HG03354 (cell line): ENCODE results near the gene PRKCA.
"Not testable (repeated sequence)": the region's sequence is repeated elsewhere in the genome, so short reads cannot be mapped to it uniquely, and the experiment has no call there.

ENCODE experiments used
- ATAC-seq: cut with Tn5 transposase; IDR thresholded peaks from one replicate; pipeline ENCODE4 v1.9.1; 2021; ENCODE audit warnings: mild to moderate bottlenecking; ENCODE audit not compliant: unreplicated experiment, poor library complexity, severe bottlenecking

PRKCA gene

DNA sequence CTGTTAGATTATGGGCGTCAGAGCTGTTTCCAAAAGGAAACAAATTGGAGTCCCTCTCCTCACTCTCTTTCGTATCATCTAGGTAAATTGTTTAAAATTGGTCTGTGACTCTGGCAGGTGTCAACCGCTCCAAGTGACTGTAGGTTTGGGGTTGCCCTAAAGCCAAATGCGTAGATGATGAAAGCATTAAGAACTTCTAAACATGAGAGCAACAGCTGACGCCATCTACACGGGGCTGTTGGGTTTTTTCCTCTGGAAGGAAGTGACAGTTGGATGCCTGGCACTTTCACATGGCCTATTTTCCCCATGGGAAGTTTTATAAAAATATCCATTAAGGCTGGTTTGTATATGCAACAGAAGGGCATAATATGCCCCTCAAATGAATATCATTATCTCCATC, 316.8 kb downstream of the PRKCA start:
- ATAC-seq: no peak

DNA sequence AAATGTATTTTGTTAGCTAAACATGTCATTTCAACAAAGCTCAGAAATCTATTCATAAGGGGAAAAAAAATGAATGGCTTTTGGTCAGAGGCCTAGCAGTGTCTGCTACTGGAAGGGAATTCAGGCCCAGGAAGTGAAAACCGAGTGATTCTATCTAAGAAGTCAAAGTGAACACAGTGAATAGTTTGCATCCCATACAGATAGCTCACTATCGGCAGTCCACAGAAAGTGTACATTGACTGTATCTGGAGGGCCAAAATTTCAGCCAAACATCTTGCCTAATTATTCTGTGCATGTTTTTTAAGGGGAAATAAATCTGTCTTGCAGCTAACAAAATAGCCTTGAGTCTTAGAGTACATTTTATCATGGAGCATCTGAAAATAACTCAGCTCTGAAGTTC, 318.1 kb downstream of the PRKCA start:
- ATAC-seq: no peak

DNA sequence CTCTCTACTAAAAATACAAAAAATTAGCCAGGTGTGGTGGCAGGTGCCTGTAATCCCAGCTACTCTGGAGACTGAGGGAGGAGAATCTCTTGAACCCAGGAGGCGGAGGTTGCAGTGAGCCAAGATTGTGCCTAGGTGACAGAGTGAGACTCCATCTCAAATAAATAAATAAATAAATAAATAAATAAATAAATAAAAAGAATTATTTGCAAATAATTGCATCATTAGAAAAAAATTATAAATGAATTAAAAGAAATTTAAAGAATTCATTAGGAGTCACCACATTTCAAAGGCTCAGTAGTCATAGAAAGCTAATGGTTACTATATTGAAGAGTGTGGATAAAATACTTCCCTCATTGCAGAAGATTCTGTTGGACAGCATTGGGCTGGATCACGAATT, 322.2 kb downstream of the PRKCA start:
- ATAC-seq: not testable (repeated sequence)

DNA sequence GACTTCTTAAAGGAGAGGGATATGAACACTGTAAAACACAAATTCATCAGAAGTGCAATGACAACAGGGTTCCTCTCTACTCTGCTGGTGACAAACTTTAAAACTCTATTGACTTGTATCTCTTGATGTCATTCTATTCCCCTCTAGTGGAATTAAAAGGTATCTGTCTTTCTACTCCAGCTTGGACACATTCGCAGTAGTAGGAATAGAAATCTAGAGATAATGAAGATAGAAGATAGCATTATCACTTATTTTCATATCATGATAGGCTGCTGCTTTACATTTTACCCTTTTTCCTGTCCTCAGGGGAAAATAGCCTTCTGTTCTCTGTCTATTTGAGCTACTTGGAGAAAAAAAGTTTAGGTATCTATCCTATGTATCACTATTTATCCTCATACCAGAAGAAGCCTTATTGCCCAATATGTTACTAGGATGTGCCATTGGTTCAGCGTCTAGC, 322.9 kb downstream of the PRKCA start:
- no peak for ATAC-seq

DNA sequence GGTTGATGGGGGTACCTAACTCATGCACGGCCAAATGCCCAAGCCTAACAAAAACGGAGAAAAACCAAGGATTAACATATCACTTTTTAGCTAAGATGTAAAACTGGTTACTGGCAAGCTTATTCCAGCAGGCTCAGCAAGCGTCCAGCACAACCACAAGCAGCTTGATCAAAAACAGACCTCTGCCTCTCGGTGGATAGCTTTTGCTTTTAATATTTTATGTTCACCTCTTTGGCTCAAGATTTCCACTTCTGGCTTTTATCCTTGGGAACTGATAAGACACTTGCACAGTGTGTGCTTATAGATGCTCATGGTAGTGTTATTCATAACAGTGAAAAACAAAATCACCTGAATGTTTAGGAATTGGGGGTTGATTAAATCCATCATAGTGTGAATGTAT, 325.6 kb downstream of the PRKCA start:
- no peak for ATAC-seq

DNA sequence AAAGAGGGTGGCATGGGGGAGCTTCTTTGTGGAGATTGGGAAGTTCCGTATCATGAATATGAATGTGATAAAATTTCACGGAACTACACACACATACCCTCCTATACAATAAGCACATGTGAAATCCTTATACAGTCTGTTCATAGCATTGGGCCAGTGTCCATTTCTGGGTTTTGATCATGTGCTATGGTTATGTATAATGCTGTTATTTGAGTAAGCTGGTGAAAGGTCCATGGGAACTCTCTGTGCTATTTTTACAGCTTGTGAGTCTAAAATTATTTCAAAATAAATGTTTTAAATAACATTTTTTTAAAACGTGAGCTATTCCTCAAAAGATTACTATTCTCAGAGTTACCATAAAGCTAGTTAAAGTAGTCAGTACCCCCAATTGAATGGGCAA, 327.3 kb downstream of the PRKCA start:
- ATAC-seq: no peak

DNA sequence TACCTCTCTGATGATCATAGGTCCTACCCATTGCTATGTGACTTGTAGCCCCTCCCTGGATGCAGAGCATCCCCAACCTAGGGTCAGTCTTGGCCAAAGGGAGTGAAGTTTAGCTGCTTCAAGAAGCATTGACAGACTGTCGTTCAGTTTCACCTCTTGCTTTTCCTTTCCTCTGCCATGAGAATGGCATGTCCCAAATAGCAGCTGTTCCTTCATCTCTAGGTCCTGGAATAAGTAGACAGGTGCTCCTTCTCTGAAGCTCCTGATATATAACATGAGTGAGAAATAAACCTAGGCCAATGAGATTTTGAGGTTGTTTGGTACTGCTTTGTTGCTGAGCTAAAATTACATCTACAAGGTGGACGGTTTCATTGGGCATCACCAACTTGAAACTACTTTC, 328.0 kb downstream of the PRKCA start:
- no peak for ATAC-seq

DNA sequence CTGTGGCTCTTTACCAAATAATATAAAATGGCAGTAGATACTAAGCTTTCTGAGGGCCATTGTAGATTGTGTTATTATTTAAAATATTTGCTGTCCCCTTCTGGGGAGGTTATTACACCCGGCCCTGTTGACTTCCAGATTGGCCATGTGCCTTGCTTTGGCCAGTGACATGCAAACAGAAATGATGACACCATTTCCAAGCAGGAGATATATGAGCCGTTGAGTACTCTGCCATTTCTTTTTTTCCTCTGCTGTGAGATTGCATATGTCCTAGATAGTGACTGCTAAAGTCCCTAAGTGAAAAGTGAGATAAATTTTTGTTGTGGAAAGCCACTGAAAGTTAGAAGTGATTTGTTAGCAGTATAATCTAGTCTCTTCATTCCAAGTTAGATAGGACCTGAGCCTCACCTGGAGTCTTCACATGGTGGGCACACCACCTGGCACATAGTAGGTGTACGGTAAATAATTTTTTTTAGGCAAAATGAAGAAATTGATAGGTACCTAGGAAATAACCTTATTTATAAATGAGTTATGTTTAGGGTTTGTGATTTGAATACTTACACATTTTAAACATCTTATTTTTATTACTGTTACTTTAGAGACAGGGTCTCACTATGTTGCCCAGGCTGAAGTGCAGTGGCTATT, 328.5 kb downstream of the PRKCA start:
- no peak for ATAC-seq

DNA sequence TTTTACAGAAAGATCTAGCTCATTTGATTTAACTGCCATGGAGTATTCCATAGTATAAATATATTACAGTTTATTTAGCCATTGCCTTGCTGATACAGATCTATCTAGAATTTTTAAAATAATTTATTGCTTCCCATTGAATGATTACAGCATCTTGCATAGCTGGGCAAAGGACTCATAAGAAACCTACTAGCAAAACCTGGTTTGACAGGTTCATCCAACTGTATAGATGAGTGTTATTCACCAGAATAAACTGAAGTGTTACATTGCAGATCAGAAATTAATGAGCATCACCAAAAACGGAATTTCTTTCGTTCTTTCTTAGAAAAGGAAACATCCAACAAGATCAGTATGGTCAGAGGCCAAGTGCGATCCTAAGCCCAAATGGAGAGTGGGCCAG, 330.3 kb downstream of the PRKCA start:
- ATAC-seq: no peak

DNA sequence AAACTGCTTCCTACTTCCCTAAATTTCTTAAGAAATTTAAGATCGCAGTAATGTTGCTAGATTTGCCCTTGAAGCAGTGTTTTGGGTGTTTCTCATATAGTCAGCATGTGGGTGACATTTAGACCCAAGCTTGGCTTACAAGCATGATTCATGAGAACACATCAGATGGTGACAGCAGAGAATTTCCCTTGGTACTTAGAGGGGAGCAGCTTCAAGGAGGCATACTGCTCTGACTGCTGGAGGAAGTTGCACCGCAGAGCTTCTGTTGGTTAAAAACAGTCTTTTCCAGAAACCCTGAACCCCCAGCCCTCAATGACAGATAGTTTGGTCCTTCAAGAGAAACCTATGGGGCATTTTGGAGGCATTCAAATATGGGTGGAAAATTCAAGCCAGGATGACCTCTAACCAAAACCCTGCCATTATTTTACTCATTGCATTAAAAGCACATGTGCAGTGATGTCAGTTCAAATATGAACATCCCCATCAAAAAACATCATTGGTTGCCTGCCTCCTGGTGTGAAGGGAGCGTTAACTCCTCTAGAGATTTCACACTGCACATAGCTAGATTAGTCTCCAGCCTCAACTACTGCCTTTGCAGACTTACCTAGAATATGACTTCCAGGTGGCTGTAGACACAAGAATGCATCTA, 331.0 kb downstream of the PRKCA start:
- no peak for ATAC-seq

DNA sequence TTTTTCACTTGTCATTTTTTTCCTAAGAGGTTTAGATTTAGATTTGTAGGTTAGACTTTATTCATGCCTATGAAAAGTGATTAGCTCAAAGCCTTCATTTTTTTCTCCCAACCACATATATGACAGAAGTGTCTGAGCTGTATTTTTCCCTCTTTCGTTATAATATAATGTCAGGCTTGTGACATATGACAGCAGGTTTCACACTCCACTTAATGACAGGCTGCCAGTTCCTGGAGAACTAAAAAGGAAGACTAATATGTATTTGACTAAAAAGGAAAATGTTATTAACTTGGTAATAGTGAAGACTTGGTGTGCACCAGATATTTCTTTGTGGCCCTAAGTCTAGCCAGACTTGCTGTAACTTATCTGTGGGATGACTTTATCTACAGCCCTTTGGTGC, 331.8 kb downstream of the PRKCA start:
- no peak for ATAC-seq

DNA sequence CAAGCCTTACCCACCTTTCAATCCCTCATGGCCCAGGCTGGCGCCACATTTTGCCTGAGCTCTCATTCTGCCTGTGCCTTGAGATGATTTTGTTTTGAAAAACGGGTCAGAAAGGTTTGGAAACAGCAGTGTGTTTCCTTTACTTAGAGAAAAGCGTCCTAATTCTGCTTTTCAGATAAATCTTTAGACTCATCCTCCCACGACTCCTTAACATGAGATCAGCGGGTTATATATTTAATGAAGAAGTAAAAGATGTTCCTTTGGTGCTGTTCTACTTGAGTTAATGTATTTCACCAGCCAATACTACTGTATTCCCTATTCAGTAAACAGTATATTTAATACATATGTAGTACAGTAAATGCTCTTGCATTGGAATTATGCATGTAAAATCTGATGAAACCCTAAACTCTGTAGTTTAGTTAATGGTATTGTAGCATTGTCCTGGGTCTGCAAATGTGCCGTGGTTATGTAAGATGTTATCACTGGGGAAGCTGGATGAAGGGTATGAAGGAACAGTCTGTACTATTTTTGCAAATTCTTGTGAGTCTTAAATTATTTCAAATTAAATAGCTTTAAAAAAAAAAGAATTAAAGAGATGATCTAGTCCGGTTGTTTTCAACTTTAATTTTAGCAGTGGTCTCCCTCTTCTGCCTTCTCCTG, 333.1 kb downstream of the PRKCA start:
- no peak for ATAC-seq

DNA sequence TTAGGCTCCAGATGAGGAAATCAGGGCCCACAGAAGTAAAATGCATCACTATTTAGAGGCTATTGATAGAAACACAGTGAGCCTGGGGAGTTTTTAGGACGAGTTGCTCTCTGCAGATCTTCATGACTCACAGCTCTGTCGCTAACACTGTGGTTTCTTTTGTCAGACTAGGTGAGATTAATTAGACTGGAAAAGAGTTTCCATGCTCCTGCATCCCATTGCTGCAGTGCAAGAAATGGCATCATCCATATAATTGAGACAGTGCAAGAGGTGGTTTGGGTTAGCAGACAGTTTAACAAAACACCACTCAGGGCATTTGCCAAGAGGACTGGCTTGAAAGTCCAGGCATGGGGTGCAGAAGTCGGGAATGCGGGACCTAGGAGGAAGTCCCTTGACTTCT, 333.7 kb downstream of the PRKCA start:
- ATAC-seq: no peak

DNA sequence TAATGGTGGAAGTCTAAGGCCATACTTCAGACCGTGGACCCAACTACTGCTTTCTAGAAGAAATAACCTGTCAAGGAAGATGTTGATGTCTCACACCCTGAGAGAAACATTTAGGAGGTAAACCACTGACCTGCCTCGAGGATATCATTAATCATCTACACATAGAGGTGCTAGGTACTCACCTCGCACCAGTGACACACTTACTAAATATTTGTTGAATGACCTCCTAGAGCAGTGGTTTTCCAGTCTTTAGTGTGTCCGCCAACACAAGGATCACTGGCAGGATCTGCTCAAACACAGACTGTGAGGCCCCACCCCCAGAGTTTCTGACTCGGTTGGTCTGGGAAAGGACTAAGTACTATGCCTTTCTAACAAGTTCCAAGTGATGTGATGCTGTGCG, 335.1 kb downstream of the PRKCA start:
- ATAC-seq: no peak

DNA sequence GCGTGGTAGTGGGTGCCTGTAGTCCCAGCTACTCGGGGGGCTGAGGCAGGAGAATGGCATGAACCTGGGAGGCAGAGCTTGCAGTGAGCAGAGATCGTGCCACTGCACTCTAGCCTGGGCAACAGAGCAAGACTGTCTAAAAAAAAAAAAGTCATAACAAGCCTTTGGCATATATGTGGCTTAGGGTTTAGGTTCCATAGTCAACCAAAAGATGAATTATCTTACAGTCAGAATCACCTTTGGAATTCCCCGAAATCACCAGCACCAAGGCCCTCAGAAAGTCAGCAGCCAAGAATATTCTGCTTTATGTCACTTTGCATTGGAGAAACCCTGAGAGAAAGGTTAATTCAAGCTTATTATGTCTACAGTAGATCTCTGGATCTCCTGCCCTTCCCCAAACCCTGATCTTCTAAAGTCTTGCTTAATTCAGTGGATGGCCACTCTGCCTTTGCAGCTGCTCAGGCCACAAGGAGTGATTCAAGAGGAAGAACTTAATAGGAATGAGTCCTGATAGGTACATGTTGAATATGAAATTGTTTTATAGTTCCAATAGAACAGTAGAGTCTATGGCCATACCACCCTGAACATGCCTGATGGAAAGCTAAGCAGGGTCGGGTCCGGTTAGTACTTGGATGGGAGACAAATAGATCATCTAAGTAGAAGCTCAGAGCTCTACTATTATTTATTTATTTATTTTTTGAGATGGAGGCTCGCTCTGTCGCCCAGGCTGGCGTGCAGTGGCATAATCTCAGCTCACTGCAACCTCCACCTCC, 336.5 kb downstream of the PRKCA start:
- ATAC-seq: no peak

DNA sequence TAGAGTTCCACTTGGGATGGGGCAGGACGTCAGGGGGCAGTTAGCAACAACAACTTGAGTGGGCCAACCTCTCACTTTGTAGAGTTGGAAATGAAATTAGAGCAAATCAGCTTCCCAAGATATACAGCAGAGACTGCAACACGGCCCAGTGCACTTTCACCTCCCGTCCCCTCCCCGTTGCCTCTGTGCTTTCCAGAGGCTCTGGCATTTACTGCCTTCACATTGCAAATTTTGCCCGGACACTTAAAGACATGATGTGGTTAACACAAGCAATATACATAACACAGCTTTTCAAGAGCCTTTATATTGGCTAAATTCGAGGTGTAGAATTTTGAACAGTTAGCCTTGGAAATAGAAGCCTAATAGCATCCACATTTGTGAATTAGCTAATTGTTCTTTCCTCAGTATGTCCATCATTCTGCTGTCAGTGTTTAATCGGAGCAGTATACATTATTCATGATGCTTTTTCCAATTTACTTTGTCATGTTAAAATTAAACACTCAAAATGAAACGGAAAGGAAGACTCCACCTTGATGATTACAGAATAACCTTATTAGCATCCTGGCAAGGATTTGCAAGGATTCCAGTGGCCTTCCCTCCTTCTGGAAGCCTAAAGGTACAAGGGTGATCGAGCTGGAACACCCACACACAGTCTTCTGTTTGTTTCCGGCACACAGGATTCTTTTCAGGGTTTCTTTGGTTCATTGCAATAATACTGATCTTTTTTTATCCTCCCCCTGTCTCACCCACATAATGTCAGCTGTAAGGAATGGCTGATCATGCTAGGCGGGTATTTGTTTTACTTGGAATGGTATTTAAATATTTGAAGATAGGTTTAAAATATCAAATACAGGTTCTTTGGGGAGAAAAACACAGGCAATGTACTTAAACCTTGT, 341.6 kb downstream of the PRKCA start:
- no peak for ATAC-seq

DNA sequence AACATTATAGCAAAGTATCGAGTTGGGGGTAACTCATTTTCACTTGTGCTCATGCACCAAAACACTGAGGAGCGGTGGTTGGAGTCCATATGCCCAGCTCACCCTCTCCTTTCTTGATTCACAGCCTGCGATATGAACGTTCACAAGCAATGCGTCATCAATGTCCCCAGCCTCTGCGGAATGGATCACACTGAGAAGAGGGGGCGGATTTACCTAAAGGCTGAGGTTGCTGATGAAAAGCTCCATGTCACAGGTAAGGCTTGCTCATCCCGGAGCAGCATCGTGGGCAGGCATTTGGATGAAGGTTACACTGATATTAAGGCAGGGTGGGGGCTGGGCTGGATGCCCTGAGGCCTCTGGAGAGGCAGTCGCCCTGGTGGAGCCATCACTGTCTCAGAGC, 342.8 kb downstream of the PRKCA start:
- no peak for ATAC-seq

DNA sequence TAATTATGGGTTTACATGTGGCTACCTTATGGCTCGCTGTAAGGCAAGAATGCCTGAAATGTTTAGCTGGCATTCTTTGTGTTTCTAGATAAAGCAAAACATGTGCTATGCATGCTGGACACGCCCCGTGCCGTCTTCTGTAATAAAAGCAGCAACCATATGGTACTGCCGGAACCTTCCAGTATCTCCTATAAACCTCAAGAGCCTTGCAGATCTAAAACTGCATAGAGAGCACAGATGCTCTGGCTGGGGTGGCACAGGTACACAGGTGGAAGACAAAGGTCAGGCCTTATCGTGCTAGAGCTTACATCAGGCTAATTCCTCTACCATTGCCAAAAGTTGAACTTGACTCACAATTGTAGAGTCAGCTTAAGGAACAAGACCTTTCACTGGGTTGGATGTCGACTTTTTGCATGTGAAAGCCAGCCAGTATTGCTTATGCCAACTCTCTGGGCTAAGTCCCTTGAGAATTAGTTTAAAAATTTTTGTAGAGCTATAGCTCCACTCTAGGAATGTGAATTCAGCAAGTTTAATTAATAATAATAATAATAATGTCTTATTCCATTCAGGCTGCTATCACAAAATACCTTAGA, 345.1 kb downstream of the PRKCA start:
- no peak for ATAC-seq

DNA sequence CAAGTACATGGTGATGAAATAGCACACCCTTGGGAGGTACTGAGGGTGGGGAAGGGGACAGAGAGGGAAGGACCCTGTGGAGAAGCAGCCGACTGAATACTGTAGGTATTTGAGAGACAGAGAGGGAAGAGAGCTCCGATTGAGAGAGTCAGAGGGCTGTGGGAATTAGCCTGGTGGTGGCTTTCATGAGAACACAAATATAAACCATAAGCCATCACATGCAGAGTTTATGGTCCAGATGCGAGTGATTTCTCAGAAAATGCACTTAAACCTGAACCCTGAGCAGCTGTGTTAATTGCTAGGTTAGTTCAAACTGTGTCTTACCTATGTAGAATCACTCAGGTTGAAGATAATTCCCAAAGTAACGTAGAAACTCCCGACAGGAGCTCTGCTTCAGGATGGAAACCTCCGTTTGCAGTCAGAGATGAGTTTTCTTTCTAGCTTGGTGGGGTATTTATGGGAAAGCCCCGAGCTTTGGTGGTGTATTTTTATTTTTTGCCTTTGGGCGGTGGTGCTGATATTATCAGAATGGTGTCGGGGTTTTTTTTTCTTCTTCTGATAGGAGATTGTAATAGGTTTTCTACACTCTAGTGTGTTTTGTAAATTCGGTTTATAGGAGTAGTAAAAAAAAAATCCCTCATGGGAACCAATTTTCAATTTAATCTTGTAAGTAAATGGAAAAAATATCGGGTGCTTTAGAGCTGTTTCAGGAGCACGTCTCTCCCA, 347.6 kb downstream of the PRKCA start:
- ATAC-seq: no peak
